ENCODE data around the gene ST3GAL3. TPM values are rescaled to one million over a fixed set of nuclear protein-coding genes. Genes with fewer than 3 reads are reported as not detected.
A peak's percentile ranks its signal among the peaks of the same experiment; 100 is the strongest.

The ST3GAL3 gene
- total RNA-seq, 1 donor from 2014 or later, result 13.6 TPM

GRCh38 chr1:43930168-43930948 is 223.0 kb downstream of the ST3GAL3 start:
- peaks cover 21% of the 10 kb centered on the region for H3K36me3 Mint-ChIP-seq
- no peak overlapping the region for H3K4me2 ChIP-seq
- peaks cover 29% of the 10 kb centered on the region for H3K4me1 Mint-ChIP-seq
- H3K27ac ChIP-seq, result no peak overlapping the region
- peaks cover 32% of the 10 kb centered on the region for H3K27me3 ChIP-seq
- H2AFZ ChIP-seq (replicated peaks), result no peak overlapping the region
- H4K20me1 ChIP-seq (ENCODE audit: low read depth), result peaks cover 26% of the 10 kb centered on the region
- peaks cover 9% of the 10 kb centered on the region for H3K27me3 Mint-ChIP-seq (ENCODE audit: insufficient read depth, low read depth)
- no peaks in the 10 kb centered on the region for H3K9me3 ChIP-seq (ENCODE audit: low read depth)
- H3K4me3 ChIP-seq, result no peak overlapping the region
- H3K79me2 ChIP-seq (ENCODE audit: low read depth), result no peaks in the 10 kb centered on the region
- no peaks in the 10 kb centered on the region for H3K9me3 Mint-ChIP-seq
- peak; percentile 52 for DNase-seq (ENCODE audit: low spot score)
- H3K4me1 ChIP-seq, result peaks cover 19% of the 10 kb centered on the region
- no peaks in the 10 kb centered on the region for H3K36me3 ChIP-seq
- peaks cover 26% of the 10 kb centered on the region for H3F3A ChIP-seq (ENCODE audit: low read depth)
- no peak overlapping the region for H3K27ac Mint-ChIP-seq
- TF ChIP-seq CTCF (IDR thresholded peaks at IDR 0.05) (peak; percentile 59), EZH2phosphoT487 (IDR thresholded peaks at IDR 0.05) (no peak)
- H3K4me3 Mint-ChIP-seq, result no peak overlapping the region
- H3K9ac ChIP-seq, result no peak overlapping the region

GRCh38 chr1:43930949-43931275 is 223.6 kb downstream of the ST3GAL3 start:
- peaks cover 37% of the 10 kb centered on the region for H3K27me3 ChIP-seq
- Mint-ChIP-seq H3K4me1 (peaks cover 33% of the 10 kb centered on the region), H3K36me3 (peaks cover 15% of the 10 kb centered on the region), H3K4me3 (no peak overlapping the region), H3K27ac (no peak overlapping the region), H3K9me3 (no peaks in the 10 kb centered on the region), H3K27me3 (ENCODE audit: insufficient read depth, low read depth) (peaks cover 14% of the 10 kb centered on the region)
- H2AFZ ChIP-seq (replicated peaks), result no peak overlapping the region
- H3K4me1 ChIP-seq, result peaks cover 24% of the 10 kb centered on the region
- no peak overlapping the region for H3K4me2 ChIP-seq
- H3K79me2 ChIP-seq (ENCODE audit: low read depth), result no peaks in the 10 kb centered on the region
- H3K9me3 ChIP-seq (ENCODE audit: low read depth), result no peaks in the 10 kb centered on the region
- DNase-seq (ENCODE audit: low spot score), result no peak
- TF ChIP-seq EZH2phosphoT487 (IDR thresholded peaks at IDR 0.05), result no peak
- TF ChIP-seq CTCF (IDR thresholded peaks at IDR 0.05), result no peak
- H3F3A ChIP-seq (ENCODE audit: low read depth), result peaks cover 29% of the 10 kb centered on the region
- no peak overlapping the region for H3K4me3 ChIP-seq
- H3K27ac ChIP-seq, result no peak overlapping the region
- no peak overlapping the region for H3K9ac ChIP-seq
- H3K36me3 ChIP-seq, result no peaks in the 10 kb centered on the region
- H4K20me1 ChIP-seq (ENCODE audit: low read depth), result peaks cover 32% of the 10 kb centered on the region

DNA sequence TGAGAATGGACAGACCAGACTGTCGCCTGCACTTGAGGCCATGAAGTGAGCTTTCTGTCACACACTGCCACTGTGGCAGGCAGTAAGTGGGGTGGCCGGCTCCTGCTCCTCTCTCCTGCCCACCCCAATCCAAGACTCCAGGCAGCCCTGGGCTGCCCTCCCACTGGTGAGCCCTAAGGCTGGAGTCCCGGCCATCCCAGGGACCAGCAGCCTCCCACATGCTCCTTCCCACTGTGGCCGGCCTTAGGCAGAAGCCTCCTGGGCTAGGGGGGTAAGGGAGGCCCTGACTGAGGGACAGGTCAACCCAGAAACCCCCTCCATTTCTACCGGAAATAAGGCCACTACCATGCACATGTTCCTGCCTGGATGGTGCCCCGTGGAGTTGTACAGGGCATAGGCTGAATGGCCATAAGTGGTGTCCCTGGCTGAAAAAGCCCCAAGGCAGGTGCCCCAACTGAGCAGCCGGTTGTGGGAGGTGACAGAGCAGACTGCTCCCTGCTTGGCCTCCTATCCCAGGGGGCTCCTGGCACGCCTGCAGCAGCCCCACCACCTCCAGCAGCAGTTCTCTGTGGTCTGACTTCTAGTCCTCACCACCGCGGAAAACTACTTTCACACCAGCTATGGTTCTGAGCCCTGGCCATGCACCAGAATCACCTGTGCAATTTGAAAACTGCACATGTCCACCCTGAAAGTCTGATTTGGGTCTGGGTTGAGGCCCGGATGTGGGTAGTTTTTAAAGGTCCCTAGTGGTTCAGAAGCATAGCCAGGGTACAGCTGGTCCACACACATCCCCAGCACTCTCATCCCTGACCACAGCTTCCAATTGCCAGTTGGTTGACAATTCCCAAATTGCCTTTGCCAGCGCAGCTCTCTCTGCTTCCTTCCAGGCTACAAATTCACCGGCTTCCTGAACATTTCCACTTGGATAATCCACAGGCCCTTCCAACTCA is 224.7 kb downstream of the ST3GAL3 start:
- TF ChIP-seq EZH2phosphoT487 (IDR thresholded peaks at IDR 0.05) (no peak), EZH2 (IDR thresholded peaks at IDR 0.05) (no peak), CTCF (IDR thresholded peaks at IDR 0.05) (no peak)
- DNase-seq (ENCODE audit: low spot score), result no peak
- Mint-ChIP-seq H3K9me3 (no peaks in the 10 kb centered on the region), H3K27me3 (ENCODE audit: insufficient read depth, low read depth) (peaks cover 16% of the 10 kb centered on the region), H3K4me1 (peaks cover 33% of the 10 kb centered on the region), H3K36me3 (peaks cover 9% of the 10 kb centered on the region), H3K27ac (no peak overlapping the region), H3K4me3 (no peak overlapping the region)
- Histone ChIP-seq H3K36me3 (no peaks in the 10 kb centered on the region), H3K27me3 (peaks cover 48% of the 10 kb centered on the region), H3K27ac (no peak overlapping the region), H3K4me2 (no peak overlapping the region), H3K4me1 (peaks cover 30% of the 10 kb centered on the region), H3K79me2 (ENCODE audit: low read depth) (no peaks in the 10 kb centered on the region), H4K20me1 (ENCODE audit: low read depth) (peaks cover 38% of the 10 kb centered on the region), H3K9ac (no peak overlapping the region), H3K4me3 (no peak overlapping the region), H2AFZ (replicated peaks) (no peak overlapping the region), H3K9me3 (ENCODE audit: low read depth) (no peaks in the 10 kb centered on the region), H3F3A (ENCODE audit: low read depth) (peaks cover 29% of the 10 kb centered on the region)
